ENCODE data around the gene TIGD6. TPM values are rescaled to one million over a fixed set of nuclear protein-coding genes. Genes with fewer than 3 reads are reported as not detected.
"Not testable (repeated sequence)": the region's sequence is repeated elsewhere in the genome, so short reads cannot be mapped to it uniquely, and the experiment has no call there.

TIGD6 gene
- total RNA-seq, 1 donor from 2014 or later = 4.2 TPM

DNA sequence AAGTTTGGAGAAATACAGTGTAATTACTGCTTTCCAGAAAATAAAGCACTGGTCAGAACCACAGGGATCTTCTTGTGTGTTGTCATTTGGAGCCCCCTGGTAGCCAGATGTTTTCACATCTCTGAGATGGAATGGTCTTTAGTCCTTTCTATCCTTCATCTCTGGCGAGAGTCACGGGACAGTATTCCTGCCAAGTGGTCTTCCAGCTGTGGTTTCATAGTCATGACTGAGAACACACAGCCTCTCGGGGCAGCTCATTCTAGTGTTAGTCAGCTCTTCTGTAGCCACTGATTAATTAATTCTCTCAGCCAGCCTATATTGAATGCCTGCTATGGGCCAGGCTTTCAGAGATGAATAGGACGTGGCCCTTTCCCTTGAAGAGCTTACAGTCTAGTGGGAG is 34.2 kb upstream of the TIGD6 start:
- CTCF ChIA-PET = no interaction called here
- peaks cover 94% of the 10 kb centered on the region for H3K36me3 Mint-ChIP-seq (ENCODE audit: low read depth)
- intact Hi-C loops (cut with micrococcal nuclease) = no loop called here

DNA sequence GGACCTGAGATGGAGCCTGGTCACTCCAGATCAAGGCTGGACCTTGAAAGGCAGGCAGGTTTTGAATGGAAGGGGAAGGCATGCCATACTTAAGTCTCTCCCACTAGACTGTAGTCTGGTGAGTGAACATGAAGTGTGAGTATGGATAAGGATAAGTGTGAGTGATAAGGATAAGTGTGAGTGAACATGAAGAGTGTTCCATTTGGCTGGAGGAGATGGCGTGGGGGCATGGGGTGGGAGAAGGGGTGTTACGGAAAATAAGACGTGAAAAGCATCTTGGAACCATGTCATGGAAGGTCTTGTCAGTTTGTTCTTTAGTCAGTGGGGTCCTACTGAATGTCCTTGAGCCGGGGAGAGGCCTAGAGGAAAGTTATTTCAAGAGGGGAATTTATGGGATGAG is 32.9 kb upstream of the TIGD6 start:
- ATAC-seq (ENCODE audit: low read depth) (no peak), DNase-seq (no peak)
- ChIA-PET POLR2A (no interaction called here), CTCF (no interaction called here)
- intact Hi-C loops (cut with micrococcal nuclease) = no loop called here
- H3K4me3 Mint-ChIP-seq = no peak overlapping the region
- TF ChIP-seq, protein P1, sequence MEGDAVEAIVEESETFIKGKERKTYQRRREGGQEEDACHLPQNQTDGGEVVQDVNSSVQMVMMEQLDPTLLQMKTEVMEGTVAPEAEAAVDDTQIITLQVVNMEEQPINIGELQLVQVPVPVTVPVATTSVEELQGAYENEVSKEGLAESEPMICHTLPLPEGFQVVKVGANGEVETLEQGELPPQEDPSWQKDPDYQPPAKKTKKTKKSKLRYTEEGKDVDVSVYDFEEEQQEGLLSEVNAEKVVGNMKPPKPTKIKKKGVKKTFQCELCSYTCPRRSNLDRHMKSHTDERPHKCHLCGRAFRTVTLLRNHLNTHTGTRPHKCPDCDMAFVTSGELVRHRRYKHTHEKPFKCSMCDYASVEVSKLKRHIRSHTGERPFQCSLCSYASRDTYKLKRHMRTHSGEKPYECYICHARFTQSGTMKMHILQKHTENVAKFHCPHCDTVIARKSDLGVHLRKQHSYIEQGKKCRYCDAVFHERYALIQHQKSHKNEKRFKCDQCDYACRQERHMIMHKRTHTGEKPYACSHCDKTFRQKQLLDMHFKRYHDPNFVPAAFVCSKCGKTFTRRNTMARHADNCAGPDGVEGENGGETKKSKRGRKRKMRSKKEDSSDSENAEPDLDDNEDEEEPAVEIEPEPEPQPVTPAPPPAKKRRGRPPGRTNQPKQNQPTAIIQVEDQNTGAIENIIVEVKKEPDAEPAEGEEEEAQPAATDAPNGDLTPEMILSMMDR (IDR thresholded peaks at IDR 0.05) = no peak
- no peak overlapping the region for H3K27ac Mint-ChIP-seq
- peaks cover 11% of the 10 kb centered on the region for H3K4me1 Mint-ChIP-seq
- H3K27me3 Mint-ChIP-seq = no peaks in the 10 kb centered on the region
- H3K9me3 Mint-ChIP-seq = no peaks in the 10 kb centered on the region
- H3K36me3 Mint-ChIP-seq (ENCODE audit: low read depth) = peaks cover 94% of the 10 kb centered on the region

More for the DNA sequence above, 34.2 kb upstream of the TIGD6 start:
- Mint-ChIP-seq H3K27ac (no peak overlapping the region), H3K4me3 (no peak overlapping the region), H3K4me1 (peaks cover 11% of the 10 kb centered on the region), H3K27me3 (no peaks in the 10 kb centered on the region), H3K9me3 (no peaks in the 10 kb centered on the region)
- ATAC-seq (ENCODE audit: low read depth) (no peak), DNase-seq (no peak)
- POLR2A ChIA-PET = interaction anchor here (1.2 kb wide), 1 partner anchor 34 kb away, joined by 3 read pairs; the partner anchor contains the start of genes HMGXB3 and TIGD6
- TF ChIP-seq, protein P1 (IDR thresholded peaks at IDR 0.05) = no peak

DNA sequence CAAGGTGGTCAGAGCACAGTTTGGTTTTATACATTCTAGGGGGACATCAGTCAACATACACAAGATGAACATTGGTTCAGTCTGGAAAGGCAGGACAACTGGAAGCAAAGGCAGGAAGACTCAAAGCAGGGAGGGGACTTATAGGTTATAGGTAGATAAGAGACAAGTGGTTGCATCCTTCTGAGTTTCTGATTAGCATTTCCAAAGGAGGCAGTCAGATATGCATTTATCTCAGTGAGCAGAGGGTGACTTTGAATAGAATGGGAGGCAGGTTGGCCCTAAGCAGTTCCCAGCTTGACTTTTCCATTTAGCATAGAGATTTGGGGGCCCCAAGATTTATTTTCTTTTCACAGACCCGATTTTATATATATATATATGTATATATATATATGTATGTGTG is 27.6 kb upstream of the TIGD6 start:
- intact Hi-C loops (cut with micrococcal nuclease); POLR2A ChIA-PET; DNase-seq; H3K27ac Mint-ChIP-seq; H3K4me3 Mint-ChIP-seq; H3K9me3 Mint-ChIP-seq; CTCF ChIA-PET; H3K4me1 Mint-ChIP-seq; H3K27me3 Mint-ChIP-seq; ATAC-seq (ENCODE audit: low read depth): not testable (repeated sequence)
- H3K36me3 Mint-ChIP-seq (ENCODE audit: low read depth) = peaks cover 87% of the 10 kb centered on the region

DNA sequence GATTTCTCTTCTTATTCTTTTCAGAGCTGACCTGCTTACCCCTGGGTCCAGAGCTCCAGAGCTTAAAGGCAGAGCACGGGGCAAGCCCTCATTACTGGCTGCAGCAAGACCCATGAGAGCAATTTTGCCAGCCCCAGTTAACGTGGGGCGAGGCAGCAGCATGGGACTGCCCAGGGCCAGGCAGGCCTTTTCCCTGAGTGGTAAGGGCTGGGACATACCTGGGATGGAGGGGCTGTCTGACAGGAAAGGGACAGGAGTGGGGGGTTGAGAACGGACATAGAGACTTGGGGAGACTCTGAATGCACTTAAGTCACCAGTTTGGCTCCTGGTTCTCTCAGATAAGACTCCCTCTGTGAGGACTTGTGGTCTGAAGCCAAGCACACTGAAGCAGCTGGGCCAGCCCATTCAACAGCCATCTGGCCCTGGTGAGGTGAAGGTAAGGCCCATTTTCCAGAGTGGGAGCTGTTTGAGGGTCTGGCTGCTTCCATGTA is 26.3 kb upstream of the TIGD6 start:
- peaks cover 87% of the 10 kb centered on the region for H3K36me3 Mint-ChIP-seq (ENCODE audit: low read depth)
- no peaks in the 10 kb centered on the region for H3K9me3 Mint-ChIP-seq
- intact Hi-C loops (cut with micrococcal nuclease) = no loop called here
- TF ChIP-seq, protein P1 (IDR thresholded peaks at IDR 0.05) = no peak
- H3K27me3 Mint-ChIP-seq = no peaks in the 10 kb centered on the region
- no peaks in the 10 kb centered on the region for H3K4me1 Mint-ChIP-seq
- H3K4me3 Mint-ChIP-seq = no peak overlapping the region
- ChIA-PET POLR2A (no interaction called here), CTCF (no interaction called here)
- DNase-seq = no peak
- no peak overlapping the region for H3K27ac Mint-ChIP-seq
- no peak for ATAC-seq (ENCODE audit: low read depth)

DNA sequence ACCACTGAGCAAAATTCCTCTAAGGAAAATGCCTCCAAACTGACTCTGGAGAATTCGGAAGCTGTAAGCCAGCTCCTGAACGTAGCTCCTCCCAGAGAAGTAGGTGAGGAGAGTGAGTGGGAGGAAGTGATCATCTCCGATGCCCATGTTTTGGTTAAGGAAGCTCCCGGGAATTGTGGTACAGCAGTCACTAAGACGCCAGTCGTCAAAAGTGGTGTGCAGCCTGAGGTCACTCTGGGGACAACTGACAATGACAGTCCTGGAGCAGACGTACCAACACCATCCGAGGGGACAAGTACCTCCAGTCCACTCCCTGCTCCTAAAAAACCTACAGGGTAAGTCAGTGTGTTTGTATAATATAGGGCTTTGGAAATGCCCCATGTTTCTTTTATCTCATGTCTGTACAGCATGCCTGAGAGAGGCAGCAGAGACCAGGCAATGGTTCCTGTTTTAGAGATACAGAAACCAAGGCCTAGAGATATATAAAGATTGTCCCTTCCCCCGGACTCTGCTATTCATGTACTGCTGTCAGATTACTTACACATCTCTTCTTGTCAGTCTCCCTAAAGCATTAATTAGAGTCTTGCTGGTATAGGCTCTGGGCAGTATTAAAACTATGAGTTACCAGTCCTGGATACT is 24.0 kb upstream of the TIGD6 start:
- ChIA-PET POLR2A (no interaction called here), CTCF (no interaction called here)
- H3K27ac Mint-ChIP-seq = no peak overlapping the region
- no peaks in the 10 kb centered on the region for H3K4me1 Mint-ChIP-seq
- ATAC-seq (ENCODE audit: low read depth) (no peak), DNase-seq (no peak)
- no peaks in the 10 kb centered on the region for H3K27me3 Mint-ChIP-seq
- intact Hi-C loops (cut with micrococcal nuclease) = no loop called here
- no peaks in the 10 kb centered on the region for H3K9me3 Mint-ChIP-seq
- H3K4me3 Mint-ChIP-seq = no peak overlapping the region
- peaks cover 91% of the 10 kb centered on the region for H3K36me3 Mint-ChIP-seq (ENCODE audit: low read depth)
- TF ChIP-seq, protein P1 (IDR thresholded peaks at IDR 0.05) = no peak

DNA sequence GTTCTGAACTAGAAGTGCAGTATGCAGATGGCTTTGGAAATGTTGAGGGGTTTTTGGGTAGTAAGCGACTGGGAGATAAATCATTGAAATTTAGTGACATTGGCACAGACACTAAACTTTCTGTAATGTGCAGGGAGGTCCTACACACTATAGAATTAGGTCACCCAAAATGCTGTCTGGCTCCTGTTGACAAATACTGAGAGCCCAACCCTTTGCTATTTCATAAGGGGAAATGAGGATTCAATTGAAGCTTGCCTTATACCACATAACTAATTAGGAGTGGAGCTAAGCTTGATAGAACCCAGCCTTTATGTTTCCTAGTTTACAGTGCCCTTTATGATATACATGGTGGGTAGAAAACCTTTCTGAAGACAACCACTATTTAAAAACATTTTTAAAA is 22.7 kb upstream of the TIGD6 start:
- Mint-ChIP-seq H3K4me3 (no peak overlapping the region), H3K9me3 (no peaks in the 10 kb centered on the region), H3K27me3 (no peaks in the 10 kb centered on the region), H3K36me3 (ENCODE audit: low read depth) (peaks cover 93% of the 10 kb centered on the region), H3K27ac (no peak overlapping the region), H3K4me1 (no peaks in the 10 kb centered on the region)
- ChIA-PET CTCF (no interaction called here), POLR2A (interaction anchor here (0.7 kb wide), 1 partner anchor 19 kb away, joined by 5 read pairs; no protein-coding TSS in a partner anchor)
- ATAC-seq (ENCODE audit: low read depth) (no peak), DNase-seq (no peak)
- intact Hi-C loops (cut with micrococcal nuclease) = no loop called here
- TF ChIP-seq, protein P1 (IDR thresholded peaks at IDR 0.05) = no peak
